Keratinocyte (primary cell): ENCODE results near the gene MANF. TPM values are rescaled to one million over a fixed set of nuclear protein-coding genes. Genes with fewer than 3 reads are reported as not detected.

Experiments used
- DNase-seq: peaks from one replicate; pipeline ENCODE4 v3.0.0-alpha.2; 2011; ENCODE audit warnings: low read depth, missing footprints, low spot score
- FAIRE-seq: peaks from 2 replicates; lab custom pipeline; 2011; peaks lifted over from hg19 to GRCh38; lab: Jason Lieb, UNC
- H2AFZ ChIP-seq: 2 replicates; pipeline ENCODE4 v1.6.0; 2012; ENCODE audit warnings: low read length, control low read depth, inconsistent platforms; ENCODE audit not compliant: control insufficient read depth
- H3K27ac ChIP-seq: 2 replicates; pipeline ENCODE4 v1.5.1; 2011; ENCODE audit warnings: low read length; ENCODE audit not compliant: control insufficient read depth, insufficient read depth
- H3K27me3 ChIP-seq: 3 replicates; pipeline ENCODE4 v1.6.0; 2011; ENCODE audit warnings: low read length; ENCODE audit not compliant: control insufficient read depth, insufficient read depth; ENCODE audit errors: extremely low read depth
- H3K36me3 ChIP-seq, 2 experiments: 2 replicates in 1 of 2; 3 replicates in 1 of 2; pipeline ENCODE4 v1.5.1; 2011; ENCODE audit warnings: low read length in 2 of 2, mild to moderate bottlenecking in 1 of 2; ENCODE audit not compliant: control insufficient read depth in 2 of 2, insufficient read depth in 2 of 2; ENCODE audit errors: extremely low read depth in 1 of 2
- H3K4me1 ChIP-seq: 3 replicates; pipeline ENCODE4 v1.5.1; 2011; ENCODE audit warnings: low read length; ENCODE audit not compliant: control insufficient read depth, insufficient read depth; ENCODE audit errors: extremely low read depth
- H3K4me2 ChIP-seq: 3 replicates; pipeline ENCODE4 v1.6.0; 2011; ENCODE audit warnings: low read depth, low read length; ENCODE audit not compliant: control insufficient read depth, insufficient read depth; ENCODE audit errors: extremely low read depth
- H3K4me3 ChIP-seq, 3 experiments: fragments of 200-600 bp in 1 of 3; sonication (generic) in 1 of 3; 2 replicates in 2 of 3; 3 replicates in 1 of 3; pipeline ENCODE4 v1.5.1; 2011 to 2016; ENCODE audit warnings: low read length in 3 of 3, mild to moderate bottlenecking in 3 of 3, control low read depth in 2 of 3, inconsistent platforms in 1 of 3, low read depth in 1 of 3, mixed read lengths in 1 of 3, mixed run types in 1 of 3, moderate library complexity in 1 of 3; ENCODE audit not compliant: control insufficient read depth in 2 of 3, insufficient read depth in 2 of 3; ENCODE audit errors: extremely low read depth in 1 of 3
- H3K79me2 ChIP-seq: 2 replicates; pipeline ENCODE4 v1.6.0; 2012; ENCODE audit warnings: low read length; ENCODE audit not compliant: control insufficient read depth, insufficient read depth
- H3K9ac ChIP-seq: 3 replicates; pipeline ENCODE4 v1.6.0; 2011; ENCODE audit warnings: low read length; ENCODE audit not compliant: control insufficient read depth, insufficient read depth; ENCODE audit errors: extremely low read depth
- H3K9me1 ChIP-seq: 3 replicates; pipeline ENCODE4 v1.6.0; 2011; ENCODE audit warnings: low read length; ENCODE audit not compliant: control insufficient read depth, insufficient read depth; ENCODE audit errors: extremely low read depth
- H3K9me3 ChIP-seq: 2 replicates; pipeline ENCODE4 v1.5.1; 2012; ENCODE audit warnings: low read depth, low read length; ENCODE audit not compliant: control insufficient read depth
- H4K20me1 ChIP-seq: 3 replicates; pipeline ENCODE4 v1.6.0; 2011; ENCODE audit warnings: low read length; ENCODE audit not compliant: control insufficient read depth, insufficient read depth; ENCODE audit errors: extremely low read depth
- EZH2 ChIP-seq: IDR thresholded peaks from one replicate; pipeline ENCODE4 v1.6.1; 2012; ENCODE audit warnings: inconsistent platforms, mild to moderate bottlenecking, low read length, moderate library complexity
- dilution Hi-C: fragments of 300-500 bp; cut with MboI; formaldehyde crosslinking; loops from one replicate; pipeline ENCODE4 v1.7.0; 2020; ENCODE audit warnings: low sequenced_read_pairs; ENCODE audit not compliant: extremely low pct_ligation_motif_present
- polyA plus RNA-seq, 5 experiments: library from polyadenylated mRNA; depleted of rRNA in 3 of 5; stranded (reverse) in 3 of 5; stranded (forward) in 1 of 5; unstranded in 1 of 5; fragments of >200 nt; gene quantifications; 1 replicate in 1 of 5; 2 replicates in 3 of 5; 3 replicates in 1 of 5; pipeline versions ENCODE4 v1.2.1 to v1.2.3, GENCODE V29; 2011 to 2012; ENCODE audit warnings: missing spikeins in 2 of 5, low read depth in 1 of 5, low replicate concordance in 1 of 5
- TF ChIP-seq, protein P1 (sequence below), 3 experiments: IDR thresholded peaks in 1 of 3; conservative IDR thresholded peaks in 1 of 3; optimal IDR thresholded peaks in 1 of 3; 2 replicates in 2 of 3; 3 replicates in 1 of 3; pipeline versions ENCODE3 to v1.5.1; 2011; ENCODE audit warnings: low read length in 3 of 3, mild to moderate bottlenecking in 3 of 3, moderate library complexity in 2 of 3, control low read depth in 1 of 3, inconsistent platforms in 1 of 3; ENCODE audit not compliant: insufficient read depth in 2 of 3; ENCODE audit errors: extremely low read depth in 1 of 3

MANF gene
- polyA plus RNA-seq, 1 donor (not counting 4 experiments of a cell fraction or from before 2014, with no cell fraction given) = 143 TPM

DNA sequence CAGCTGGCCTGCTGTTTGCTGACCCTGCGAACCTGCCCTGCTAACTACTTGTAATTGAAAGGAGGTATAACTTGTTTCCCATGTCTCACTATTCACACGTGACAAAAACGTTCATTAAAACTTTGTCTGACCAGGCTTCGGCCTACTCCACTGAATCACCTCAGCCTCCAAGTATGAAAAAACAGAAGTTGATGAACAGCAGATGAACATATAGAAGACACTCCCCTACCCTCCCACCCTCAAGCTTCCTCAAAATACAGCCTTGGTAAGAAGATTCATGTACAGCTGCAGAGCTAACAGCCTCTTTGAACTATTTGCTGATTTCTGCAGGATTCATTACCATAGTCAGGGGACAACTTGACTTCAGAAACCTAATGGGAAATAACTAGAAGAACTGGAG is 16.6 kb downstream of the MANF start:
- FAIRE-seq (no peak), DNase-seq (no peak)
- peaks cover 12 to 28% of the 10 kb centered on the region in 2 experiments for H3K36me3 ChIP-seq

DNA sequence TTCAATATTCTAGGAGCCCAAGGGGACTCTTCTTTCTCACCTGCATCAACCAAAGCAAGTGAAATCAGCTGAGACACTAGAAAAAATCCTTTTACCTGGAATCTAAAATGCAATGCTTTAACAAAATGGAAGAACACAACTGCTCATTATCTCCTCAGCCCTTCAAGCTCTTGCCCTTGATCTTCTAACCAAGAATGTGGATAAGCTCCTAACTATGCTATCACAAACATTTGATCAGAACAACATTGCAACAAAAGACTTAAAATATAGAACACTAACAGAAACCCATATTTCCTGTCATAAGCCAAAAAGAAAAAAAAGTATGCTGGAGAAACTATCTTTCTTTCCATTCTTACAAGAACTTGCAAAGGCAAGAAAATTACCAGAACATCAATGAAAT is 18.6 kb downstream of the MANF start:
- Histone ChIP-seq H3K27ac (no peak overlapping the region), H2AFZ (no peak overlapping the region), H3K9ac (no peak overlapping the region), H3K4me2 (no peak overlapping the region), H3K9me1 (no peaks in the 10 kb centered on the region), H3K9me3 (no peaks in the 10 kb centered on the region), H4K20me1 (no peaks in the 10 kb centered on the region), H3K36me3 (peaks cover 7 to 20% of the 10 kb centered on the region in 2 experiments), H3K4me3 (no peak overlapping the region), H3K4me1 (no peaks in the 10 kb centered on the region), H3K27me3 (no peaks in the 10 kb centered on the region), H3K79me2 (no peaks in the 10 kb centered on the region)
- TF ChIP-seq, protein P1, sequence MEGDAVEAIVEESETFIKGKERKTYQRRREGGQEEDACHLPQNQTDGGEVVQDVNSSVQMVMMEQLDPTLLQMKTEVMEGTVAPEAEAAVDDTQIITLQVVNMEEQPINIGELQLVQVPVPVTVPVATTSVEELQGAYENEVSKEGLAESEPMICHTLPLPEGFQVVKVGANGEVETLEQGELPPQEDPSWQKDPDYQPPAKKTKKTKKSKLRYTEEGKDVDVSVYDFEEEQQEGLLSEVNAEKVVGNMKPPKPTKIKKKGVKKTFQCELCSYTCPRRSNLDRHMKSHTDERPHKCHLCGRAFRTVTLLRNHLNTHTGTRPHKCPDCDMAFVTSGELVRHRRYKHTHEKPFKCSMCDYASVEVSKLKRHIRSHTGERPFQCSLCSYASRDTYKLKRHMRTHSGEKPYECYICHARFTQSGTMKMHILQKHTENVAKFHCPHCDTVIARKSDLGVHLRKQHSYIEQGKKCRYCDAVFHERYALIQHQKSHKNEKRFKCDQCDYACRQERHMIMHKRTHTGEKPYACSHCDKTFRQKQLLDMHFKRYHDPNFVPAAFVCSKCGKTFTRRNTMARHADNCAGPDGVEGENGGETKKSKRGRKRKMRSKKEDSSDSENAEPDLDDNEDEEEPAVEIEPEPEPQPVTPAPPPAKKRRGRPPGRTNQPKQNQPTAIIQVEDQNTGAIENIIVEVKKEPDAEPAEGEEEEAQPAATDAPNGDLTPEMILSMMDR (optimal IDR thresholded peaks at IDR 0.05 in 1 of 3, IDR thresholded peaks at IDR 0.05 in 1 of 3, conservative IDR thresholded peaks at IDR 0.05 in 1 of 3; ENCODE audit: extremely low read depth in 1 of 3, insufficient read depth in 2 of 3, low read length in 3 of 3) = no peak
- no peak for TF ChIP-seq EZH2
- DNase-seq (no peak), FAIRE-seq (no peak)
- dilution Hi-C loops = no loop called here

More for the DNA sequence above, 16.6 kb downstream of the MANF start:
- dilution Hi-C loops = no loop called here
- Histone ChIP-seq H3K9me3 (no peaks in the 10 kb centered on the region), H3K9me1 (no peaks in the 10 kb centered on the region), H3K4me2 (no peak overlapping the region), H4K20me1 (no peaks in the 10 kb centered on the region), H2AFZ (no peak overlapping the region), H3K27ac (no peak overlapping the region), H3K27me3 (no peaks in the 10 kb centered on the region), H3K79me2 (no peaks in the 10 kb centered on the region), H3K4me1 (no peaks in the 10 kb centered on the region), H3K9ac (no peak overlapping the region), H3K4me3 (no peak overlapping the region)
- TF ChIP-seq, protein P1 (optimal IDR thresholded peaks at IDR 0.05 in 1 of 3, IDR thresholded peaks at IDR 0.05 in 1 of 3, conservative IDR thresholded peaks at IDR 0.05 in 1 of 3; ENCODE audit: extremely low read depth in 1 of 3, insufficient read depth in 2 of 3, low read length in 3 of 3) = no peak
- TF ChIP-seq EZH2 = no peak
